GM12872 (cell line): ENCODE measurements around the gene PRMT9.
A peak's percentile ranks its signal among the peaks of the same experiment; 100 is the strongest.

ENCODE experiments used
- CTCF ChIP-seq: IDR thresholded peaks from 3 replicates; pipeline ENCODE4 v1.5.1; 2011; ENCODE audit warnings: low read depth, mild to moderate bottlenecking, low read length, moderate library complexity; ENCODE audit not compliant: insufficient read depth

PRMT9 gene

GRCh38 chr4:147724468-147725201 is 40.7 kb upstream of the PRMT9 start:
- TF ChIP-seq CTCF = no peak

- TF ChIP-seq CTCF = no peak
Measured at GRCh38 chr4:147723326-147723725, 39.4 kb upstream of the PRMT9 start.

- TF ChIP-seq CTCF = no peak
Measured at GRCh38 chr4:147717878-147718277, 33.9 kb upstream of the PRMT9 start.

GRCh38 chr4:147714575-147715401 is 30.8 kb upstream of the PRMT9 start:
- TF ChIP-seq CTCF = no peak

- no peak for TF ChIP-seq CTCF
Measured at GRCh38 chr4:147709999-147710398, 26.0 kb upstream of the PRMT9 start.

- peak; percentile 84 for TF ChIP-seq CTCF
Measured at GRCh38 chr4:147707892-147708672, 24.1 kb upstream of the PRMT9 start.

GRCh38 chr4:147704846-147705245 is 20.9 kb upstream of the PRMT9 start:
- TF ChIP-seq CTCF = no peak
